A204.1 (cell line): ENCODE results near the gene NOL4L.
"Not testable (repeated sequence)": the region's sequence is repeated elsewhere in the genome, so short reads cannot be mapped to it uniquely, and the experiment has no call there.

Experiments used
- FAIRE-seq: peaks from 2 replicates; lab custom pipeline; 2012; peaks lifted over from hg19 to GRCh38; lab: Jason Lieb, UNC

Gene NOL4L

GRCh38 chr20:32470025-32470861 is 114.9 kb downstream of the NOL4L start:
- no peak for FAIRE-seq

- no peak for FAIRE-seq
These were observed 116.3 kb downstream of the NOL4L start for GRCh38 chr20:32468860-32469259.

GRCh38 chr20:32468313-32468640 is 116.9 kb downstream of the NOL4L start:
- no peak for FAIRE-seq

- FAIRE-seq: no peak
These were observed 117.4 kb downstream of the NOL4L start for GRCh38 chr20:32467506-32468312.

- no peak for FAIRE-seq
These were observed 118.2 kb downstream of the NOL4L start for GRCh38 chr20:32466739-32467505.

GRCh38 chr20:32465901-32466675 is 119.0 kb downstream of the NOL4L start:
- FAIRE-seq: not testable (repeated sequence)

- FAIRE-seq: no peak
These were observed 119.8 kb downstream of the NOL4L start for GRCh38 chr20:32465092-32465900.

- FAIRE-seq: no peak
These were observed 120.6 kb downstream of the NOL4L start for GRCh38 chr20:32464401-32465091.

GRCh38 chr20:32463642-32464400 is 121.3 kb downstream of the NOL4L start:
- no peak for FAIRE-seq

- no peak for FAIRE-seq
These were observed 122.1 kb downstream of the NOL4L start for GRCh38 chr20:32462900-32463641.

- FAIRE-seq: no peak
These were observed 123.1 kb downstream of the NOL4L start for GRCh38 chr20:32461836-32462600.

GRCh38 chr20:32460683-32461320 is 124.3 kb downstream of the NOL4L start:
- FAIRE-seq: no peak

- no peak for FAIRE-seq
These were observed 124.9 kb downstream of the NOL4L start for GRCh38 chr20:32460231-32460630.

GRCh38 chr20:32458837-32459220 is 126.3 kb downstream of the NOL4L start:
- no peak for FAIRE-seq

GRCh38 chr20:32458061-32458836 is 126.9 kb downstream of the NOL4L start:
- FAIRE-seq: no peak

- FAIRE-seq: no peak
These were observed 127.6 kb downstream of the NOL4L start for GRCh38 chr20:32457479-32457986.
